ENCODE data around the gene ST8SIA6.
A peak's percentile ranks its signal among the peaks of the same experiment; 100 is the strongest.

The ST8SIA6 gene

DNA sequence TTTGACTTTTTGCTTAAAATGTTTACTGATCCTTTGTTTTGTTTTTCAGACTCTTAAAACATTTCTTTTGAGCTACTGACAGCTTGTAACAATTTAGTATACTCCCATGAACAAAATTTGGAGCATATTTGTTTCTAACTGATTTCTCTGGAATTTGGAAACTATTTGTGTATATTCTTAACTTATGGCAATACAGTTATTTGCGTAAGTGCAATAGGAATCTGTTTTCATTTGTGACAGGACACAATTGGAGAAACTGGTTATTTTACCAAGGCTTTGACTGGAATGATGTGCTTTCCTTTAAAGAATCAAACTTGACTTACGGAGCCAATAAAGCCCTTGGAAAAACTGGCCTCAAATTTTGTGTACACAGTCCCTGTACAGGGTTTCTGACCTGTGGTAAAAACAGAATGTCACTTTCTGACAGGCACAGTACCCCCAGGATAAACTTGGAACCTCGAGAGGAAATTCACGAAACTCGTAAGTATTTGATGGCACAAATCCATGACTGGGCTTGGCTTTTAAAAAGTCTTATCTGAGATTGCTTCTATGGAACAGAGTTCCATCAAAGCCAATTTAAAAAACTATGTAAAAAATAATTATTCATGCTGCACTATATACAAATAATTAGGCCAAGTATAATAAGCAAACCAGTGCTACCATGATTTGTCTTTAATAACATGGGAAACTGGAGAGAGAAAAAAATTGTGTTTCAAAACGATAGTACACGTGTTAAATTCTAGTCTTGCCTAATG is 70.4 kb downstream of the ST8SIA6 start:
- peak overlapping the region; percentile 26 for H3K27ac ChIP-seq
- TF ChIP-seq, protein P1, sequence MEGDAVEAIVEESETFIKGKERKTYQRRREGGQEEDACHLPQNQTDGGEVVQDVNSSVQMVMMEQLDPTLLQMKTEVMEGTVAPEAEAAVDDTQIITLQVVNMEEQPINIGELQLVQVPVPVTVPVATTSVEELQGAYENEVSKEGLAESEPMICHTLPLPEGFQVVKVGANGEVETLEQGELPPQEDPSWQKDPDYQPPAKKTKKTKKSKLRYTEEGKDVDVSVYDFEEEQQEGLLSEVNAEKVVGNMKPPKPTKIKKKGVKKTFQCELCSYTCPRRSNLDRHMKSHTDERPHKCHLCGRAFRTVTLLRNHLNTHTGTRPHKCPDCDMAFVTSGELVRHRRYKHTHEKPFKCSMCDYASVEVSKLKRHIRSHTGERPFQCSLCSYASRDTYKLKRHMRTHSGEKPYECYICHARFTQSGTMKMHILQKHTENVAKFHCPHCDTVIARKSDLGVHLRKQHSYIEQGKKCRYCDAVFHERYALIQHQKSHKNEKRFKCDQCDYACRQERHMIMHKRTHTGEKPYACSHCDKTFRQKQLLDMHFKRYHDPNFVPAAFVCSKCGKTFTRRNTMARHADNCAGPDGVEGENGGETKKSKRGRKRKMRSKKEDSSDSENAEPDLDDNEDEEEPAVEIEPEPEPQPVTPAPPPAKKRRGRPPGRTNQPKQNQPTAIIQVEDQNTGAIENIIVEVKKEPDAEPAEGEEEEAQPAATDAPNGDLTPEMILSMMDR (conservative IDR thresholded peaks at IDR 0.05), result no peak

DNA sequence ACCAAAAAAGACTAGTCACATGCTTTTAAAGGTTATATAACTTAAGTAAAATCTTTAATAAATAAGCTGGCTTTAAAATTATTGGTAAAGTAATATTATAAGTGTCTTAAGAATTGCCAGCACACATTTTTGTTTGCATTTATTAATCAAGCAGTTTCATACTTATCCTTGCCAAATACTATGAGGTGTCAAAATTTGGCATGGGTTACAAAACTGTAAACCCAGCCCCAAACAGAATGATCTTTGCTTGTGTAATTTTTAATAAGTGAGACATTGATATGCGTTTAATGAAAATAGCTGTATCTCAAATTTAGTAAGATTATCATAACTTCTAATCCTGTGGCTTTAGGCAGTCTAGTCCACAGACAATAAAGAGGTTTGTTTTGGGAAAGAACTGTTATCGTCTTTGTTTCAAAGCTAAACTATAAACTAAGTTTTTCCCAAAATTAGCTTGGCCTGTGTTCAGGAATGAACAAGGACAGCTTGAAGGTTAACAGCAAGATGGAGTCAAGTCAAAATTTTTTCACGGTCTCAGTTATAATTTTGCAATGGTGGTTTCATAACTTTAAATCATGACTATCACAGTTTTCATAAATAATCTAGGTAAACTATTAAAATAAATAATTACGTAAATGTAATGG is 72.8 kb downstream of the ST8SIA6 start:
- peak overlapping the region; percentile 31 for H3K27ac ChIP-seq
- TF ChIP-seq, protein P1 (conservative IDR thresholded peaks at IDR 0.05), result no peak

DNA sequence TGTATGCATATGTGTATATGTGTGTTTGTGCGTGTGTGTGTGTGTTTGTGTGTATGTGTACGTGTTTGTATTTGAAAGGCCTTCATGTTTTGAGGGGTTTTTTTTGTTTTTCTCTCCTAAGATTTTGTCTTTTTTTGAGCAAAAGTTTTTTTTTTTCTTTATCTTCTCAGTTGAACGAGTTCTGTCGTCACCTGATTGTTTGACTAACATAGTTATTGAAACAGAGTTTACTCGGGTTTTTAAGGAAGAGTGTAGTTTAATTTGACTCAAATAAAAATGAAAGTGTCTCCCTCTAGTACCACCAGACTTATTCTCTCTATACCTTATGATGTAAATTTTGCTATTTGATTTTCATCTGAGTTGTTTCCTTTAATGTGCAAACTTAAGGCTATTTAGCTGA is 73.5 kb downstream of the ST8SIA6 start:
- H3K27ac ChIP-seq, result peak overlapping the region; percentile 31; the same call in 1 of the 2 replicates
- TF ChIP-seq, protein P1 (conservative IDR thresholded peaks at IDR 0.05), result no peak

DNA sequence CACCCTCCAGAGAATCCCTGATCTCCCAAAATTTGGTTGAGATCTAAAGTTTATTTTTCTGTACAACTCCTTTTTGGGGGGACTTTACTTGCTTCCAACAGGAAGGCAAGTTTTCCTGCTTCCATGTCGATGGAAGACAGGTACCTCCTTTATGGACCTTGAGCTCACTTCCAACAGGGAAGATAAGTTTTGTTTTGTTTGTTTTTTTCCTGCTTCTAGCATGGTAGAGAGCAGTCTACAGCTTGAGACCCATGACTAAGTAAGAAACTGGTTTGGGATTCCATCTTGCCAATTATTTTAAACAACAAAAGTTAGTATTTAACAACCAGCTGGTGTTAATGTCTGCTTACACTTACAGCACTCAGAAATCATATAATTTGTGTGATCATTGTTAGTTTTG is 74.4 kb downstream of the ST8SIA6 start:
- no peak overlapping the region for H3K27ac ChIP-seq
- TF ChIP-seq, protein P1 (conservative IDR thresholded peaks at IDR 0.05), result no peak

DNA sequence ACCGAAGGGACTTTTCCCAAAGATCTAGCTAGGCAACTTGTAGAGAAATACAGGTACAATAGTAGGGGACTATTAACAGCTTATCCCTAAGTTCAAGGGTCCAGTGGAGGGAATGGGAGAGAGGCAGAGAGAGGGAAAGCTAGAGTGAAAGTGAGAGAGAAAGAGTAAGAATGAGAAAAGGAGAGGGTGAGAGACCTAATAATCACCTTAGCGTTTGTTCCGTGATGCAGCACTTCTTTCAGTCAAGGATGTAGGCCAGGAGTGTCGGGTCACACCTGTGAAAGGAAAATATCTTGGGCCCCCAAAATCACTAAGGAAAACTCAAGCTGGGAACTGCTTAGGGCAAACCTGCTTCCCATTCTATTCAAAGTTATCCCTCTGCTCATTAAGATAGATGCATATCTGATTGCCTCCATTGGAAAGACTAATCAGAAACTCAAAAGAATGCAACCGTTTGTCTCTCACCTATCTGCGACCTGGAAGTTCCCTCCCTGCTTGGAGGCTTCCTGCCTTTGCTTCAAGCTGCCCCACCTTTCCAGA is 75.2 kb downstream of the ST8SIA6 start:
- TF ChIP-seq, protein P1 (conservative IDR thresholded peaks at IDR 0.05), result no peak
- H3K27ac ChIP-seq, result no peak overlapping the region

DNA sequence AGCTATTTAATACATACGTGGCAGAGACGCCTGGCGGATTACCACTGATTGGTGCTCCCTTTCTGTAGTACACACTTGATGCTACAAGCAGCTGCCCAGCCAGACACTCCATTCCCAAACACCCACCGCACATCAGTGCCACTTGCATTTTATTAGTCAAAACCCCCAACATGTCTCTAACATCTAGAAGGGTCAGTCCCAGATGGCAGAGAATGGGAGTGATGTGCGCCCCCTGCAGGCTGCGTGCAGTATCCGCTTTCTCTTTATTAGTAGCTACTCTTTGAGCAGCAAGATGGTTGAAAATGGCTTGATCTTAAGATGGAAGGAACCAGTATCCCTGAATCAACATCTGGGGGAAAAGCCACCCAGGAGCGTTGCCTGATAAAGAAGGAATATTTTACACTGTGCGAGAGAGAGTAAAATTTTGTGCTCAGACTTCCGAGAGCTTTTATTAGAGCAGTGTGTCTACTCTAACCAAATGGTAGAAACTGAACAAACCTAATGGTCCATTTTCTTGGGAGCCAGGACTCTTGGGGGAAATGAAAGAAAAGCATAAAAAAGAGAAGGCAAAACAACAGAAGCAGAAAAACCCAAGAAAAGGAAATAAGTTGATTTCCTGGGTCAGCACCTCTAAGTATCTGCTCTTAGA is 78.3 kb downstream of the ST8SIA6 start:
- H3K27ac ChIP-seq, result no peak overlapping the region
- TF ChIP-seq, protein P1 (conservative IDR thresholded peaks at IDR 0.05), result peak; percentile 31; the same call in 1 of the 2 replicates

DNA sequence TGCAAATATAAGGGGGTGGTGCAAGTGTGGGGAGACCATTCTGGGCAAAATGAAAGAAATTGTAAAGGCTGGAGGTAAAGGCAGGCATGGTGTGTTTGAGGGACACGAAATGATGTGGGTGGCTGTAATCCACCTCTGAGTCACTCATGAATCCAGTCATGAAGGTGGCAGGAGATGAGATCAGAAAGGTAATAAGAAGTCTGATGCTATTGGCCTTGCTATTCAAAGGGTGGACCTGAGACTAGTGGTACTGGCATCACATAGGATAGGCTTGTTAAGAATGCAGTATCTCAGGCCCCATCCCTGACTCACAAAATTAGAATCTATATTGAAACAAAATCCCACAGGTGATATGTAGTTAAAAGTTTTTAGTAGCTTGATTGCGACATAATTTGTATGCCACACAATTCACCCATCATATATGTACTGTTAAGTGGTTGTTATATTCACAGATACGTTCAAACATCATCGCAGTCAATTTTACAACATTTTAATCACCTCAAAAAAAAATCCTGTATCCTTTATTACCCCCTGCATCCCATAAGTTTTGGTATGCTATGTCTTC is 85.6 kb downstream of the ST8SIA6 start:
- TF ChIP-seq, protein P1 (conservative IDR thresholded peaks at IDR 0.05), result no peak
- no peak overlapping the region for H3K27ac ChIP-seq
